ENCODE data around the gene ZSCAN5C.

DNA sequence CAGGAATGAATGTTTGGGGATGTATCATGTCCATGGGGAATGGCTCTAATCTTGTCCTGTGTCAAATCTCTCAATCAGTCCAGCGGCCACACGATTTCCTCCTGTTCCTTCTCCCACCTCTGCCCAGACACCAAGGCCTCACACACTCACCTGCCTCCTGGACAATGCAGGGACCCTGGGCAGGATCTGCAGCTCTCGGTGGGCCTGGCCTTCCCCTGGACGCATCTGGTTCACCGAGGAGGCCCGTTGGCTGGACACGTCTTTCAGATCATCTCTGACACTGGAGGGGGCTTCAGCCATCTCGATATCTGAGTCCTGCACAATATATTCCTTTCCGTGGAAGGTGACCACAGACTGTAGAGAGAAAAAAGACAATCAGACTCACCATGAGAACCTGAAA lies 21.4 kb downstream of the ZSCAN5C start:
- no peak for TF ChIP-seq CTCF (IDR thresholded peaks at IDR 0.05; ENCODE audit: low read depth, low read length)
- TF ChIP-seq POLR2A (IDR thresholded peaks at IDR 0.05; ENCODE audit: extremely low read depth, insufficient read length): no peak

All from NB4 (cell line).